Effector memory CD4-positive, alpha-beta T cell (primary cell): ENCODE data around the gene EI24.
"Not testable (repeated sequence)": the region's sequence is repeated elsewhere in the genome, so short reads cannot be mapped to it uniquely, and the experiment has no call there.

Experiments
- DNase-seq, 3 donors: peaks; one replicate each; pipeline ENCODE4 v3.0.0-alpha.2; 2020
- H3K27ac ChIP-seq: 2 replicates; pipeline ENCODE4 v1.7.0; 2013; ENCODE audit warnings: mild to moderate bottlenecking, low read length, moderate library complexity; ENCODE audit not compliant: insufficient read depth, poor library complexity, severe bottlenecking
- H3K27me3 ChIP-seq: replicated peaks from 2 replicates; pipeline ENCODE4 v1.7.0; 2013; ENCODE audit warnings: mild to moderate bottlenecking, low read length; ENCODE audit not compliant: insufficient read depth, control insufficient read depth, poor library complexity, severe bottlenecking
- H3K36me3 ChIP-seq: 2 replicates; pipeline ENCODE4 v1.7.0; 2013; ENCODE audit warnings: mild to moderate bottlenecking, low read length, moderate library complexity; ENCODE audit not compliant: control insufficient read depth, insufficient read depth
- H3K4me1 ChIP-seq: 2 replicates; pipeline ENCODE4 v1.7.0; 2013; ENCODE audit warnings: low read length, mild to moderate bottlenecking; ENCODE audit not compliant: control insufficient read depth, insufficient read depth, poor library complexity, severe bottlenecking
- H3K4me3 ChIP-seq: 2 replicates; pipeline ENCODE4 v1.7.0; 2013; ENCODE audit warnings: low read length, low read depth, mild to moderate bottlenecking; ENCODE audit not compliant: insufficient read depth, poor library complexity, severe bottlenecking
- H3K9me3 ChIP-seq: 2 replicates; pipeline ENCODE4 v1.7.0; 2013; ENCODE audit warnings: mild to moderate bottlenecking, low read length, moderate library complexity; ENCODE audit not compliant: control insufficient read depth
- total RNA-seq, 3 donors: gene quantifications; one replicate each; lab custom pipeline; 2026; lab: John Stamatoyannopoulos, UW

EI24 gene
- 22.1 to 29.0 (median 22.2) reads per million in 3 donors for total RNA-seq

- Histone ChIP-seq H3K4me3 (peak within 1 kb of the TSS; percentile 75), H3K4me1 (peaks cover 15% of the 10 kb centered on the region)
Observed at GRCh38 chr11:125568970-125569914, at the start of gene EI24. Gene EI24 (plus strand): TSS chr11:125569477. CDS start chr11:125572528, 3,051 bp downstream.

GRCh38 chr11:125519860-125520834 lies 49.1 kb upstream of the EI24 start:
- Histone ChIP-seq H3K4me1 (no peaks in the 10 kb centered on the region), H3K9me3 (no peaks in the 10 kb centered on the region), H3K36me3 (no peaks in the 10 kb centered on the region), H3K4me3 (no peak overlapping the region), H3K27me3 (no peaks in the 10 kb centered on the region), H3K27ac (no peak overlapping the region)
- no peak for DNase-seq

More at GRCh38 chr11:125568970-125569914, at the start of gene EI24:
- Histone ChIP-seq H3K9me3 (no peaks in the 10 kb centered on the region), H3K27me3 (no peaks in the 10 kb centered on the region), H3K36me3 (peaks cover 10% of the 10 kb centered on the region), H3K27ac (peak within 1 kb of the TSS; percentile 84)
- DNase-seq: peak; percentile 75 to 79 (median 78)

GRCh38 chr11:125525303-125525702 lies 44.0 kb upstream of the EI24 start:
- no peak for DNase-seq
- no peaks in the 10 kb centered on the region for H3K36me3 ChIP-seq
- no peak overlapping the region for H3K4me3 ChIP-seq
- H3K27me3 ChIP-seq: no peaks in the 10 kb centered on the region
- no peaks in the 10 kb centered on the region for H3K9me3 ChIP-seq
- no peak overlapping the region for H3K27ac ChIP-seq
- no peaks in the 10 kb centered on the region for H3K4me1 ChIP-seq

- no peaks in the 10 kb centered on the region for H3K4me1 ChIP-seq
- no peaks in the 10 kb centered on the region for H3K27me3 ChIP-seq
- no peaks in the 10 kb centered on the region for H3K9me3 ChIP-seq
- no peak for DNase-seq
- H3K4me3 ChIP-seq: no peak overlapping the region
- H3K36me3 ChIP-seq: no peaks in the 10 kb centered on the region
- no peak overlapping the region for H3K27ac ChIP-seq
Observed at GRCh38 chr11:125532668-125533067, 36.6 kb upstream of the EI24 start.

GRCh38 chr11:125535585-125535984 lies 33.7 kb upstream of the EI24 start:
- no peak overlapping the region for H3K4me3 ChIP-seq
- no peaks in the 10 kb centered on the region for H3K9me3 ChIP-seq
- H3K4me1 ChIP-seq: no peaks in the 10 kb centered on the region
- H3K36me3 ChIP-seq: no peaks in the 10 kb centered on the region
- no peaks in the 10 kb centered on the region for H3K27me3 ChIP-seq
- H3K27ac ChIP-seq: no peak overlapping the region
- DNase-seq: no peak

- not testable (repeated sequence) for DNase-seq, H3K9me3 ChIP-seq, H3K4me3 ChIP-seq, H3K36me3 ChIP-seq, H3K27ac ChIP-seq, H3K4me1 ChIP-seq, H3K27me3 ChIP-seq
Observed at GRCh38 chr11:125536834-125537233, 32.4 kb upstream of the EI24 start.

GRCh38 chr11:125542709-125543108 lies 26.6 kb upstream of the EI24 start:
- Histone ChIP-seq H3K27me3 (no peaks in the 10 kb centered on the region), H3K9me3 (no peaks in the 10 kb centered on the region), H3K27ac (no peak overlapping the region), H3K4me1 (no peaks in the 10 kb centered on the region), H3K36me3 (no peaks in the 10 kb centered on the region), H3K4me3 (no peak overlapping the region)
- DNase-seq: no peak

GRCh38 chr11:125550780-125551179 lies 18.5 kb upstream of the EI24 start:
- Histone ChIP-seq H3K9me3 (peaks cover 15% of the 10 kb centered on the region), H3K4me3 (no peak overlapping the region), H3K27me3 (no peaks in the 10 kb centered on the region), H3K4me1 (no peaks in the 10 kb centered on the region), H3K36me3 (no peaks in the 10 kb centered on the region), H3K27ac (no peak overlapping the region)
- no peak for DNase-seq

- no peak overlapping the region for H3K4me3 ChIP-seq
- peaks cover 15% of the 10 kb centered on the region for H3K9me3 ChIP-seq
- H3K27ac ChIP-seq: no peak overlapping the region
- H3K36me3 ChIP-seq: no peaks in the 10 kb centered on the region
- H3K27me3 ChIP-seq: no peaks in the 10 kb centered on the region
- no peaks in the 10 kb centered on the region for H3K4me1 ChIP-seq
- no peak for DNase-seq
Observed at GRCh38 chr11:125551835-125552342, 17.4 kb upstream of the EI24 start.
